A673 (cell line): ENCODE results near the gene EMID1. TPM values are rescaled to one million over a fixed set of nuclear protein-coding genes. Genes with fewer than 3 reads are reported as not detected.

Source experiments
- BruUV-seq: library from RNA; stranded (reverse); fragments of 400-500 nt; replicated peaks from 2 replicates; lab custom pipeline; 2021; lab: Mats Ljungman, UMichigan
- CTCF ChIA-PET: fragments of 300-600 bp; sonication (Branson Sonifier 250); formaldehyde crosslinking; loops from one replicate; lab custom pipeline; 2022; ENCODE audit warnings: antibody characterized with exemption; lab: Charles Lee
- POLR2A ChIA-PET: fragments of 300-600 bp; sonication (Branson Sonifier 250); formaldehyde crosslinking; loops from one replicate; lab custom pipeline; 2022; ENCODE audit warnings: antibody characterized with exemption; ENCODE audit not compliant: low non-redundant PET; lab: Charles Lee
- DNase-seq: peaks from one replicate; pipeline ENCODE4 v3.0.0-alpha.2; 2015; ENCODE audit warnings: low spot score
- H3K27ac ChIP-seq: fragments of 200-600 bp; sonication (generic); 2 replicates; pipeline ENCODE4 v1.5.1; 2016; ENCODE audit warnings: mixed run types, low read depth, mild to moderate bottlenecking, mixed read lengths, antibody characterized with exemption, low read length; ENCODE audit not compliant: poor library complexity, severe bottlenecking
- H3K27me3 ChIP-seq: fragments of 200-600 bp; sonication (generic); replicated peaks from 2 replicates; pipeline ENCODE4 v1.6.1; 2017; ENCODE audit warnings: mixed run types, low read depth, mild to moderate bottlenecking, mixed read lengths, antibody characterized with exemption, low read length; ENCODE audit not compliant: insufficient read depth, poor library complexity
- H3K36me3 ChIP-seq: fragments of 200-600 bp; sonication (generic); 2 replicates; pipeline ENCODE4 v1.6.1; 2016; ENCODE audit warnings: mixed run types, mild to moderate bottlenecking, mixed read lengths, antibody characterized with exemption, low read length; ENCODE audit not compliant: insufficient read depth, poor library complexity, severe bottlenecking
- H3K4me1 ChIP-seq: fragments of 200-600 bp; sonication (generic); 2 replicates; pipeline ENCODE4 v1.6.1; 2017; ENCODE audit warnings: mixed run types, mild to moderate bottlenecking, mixed read lengths, antibody characterized with exemption, low read length; ENCODE audit not compliant: insufficient read depth, poor library complexity, severe bottlenecking
- H3K4me3 ChIP-seq: fragments of 200-600 bp; sonication (generic); 2 replicates; pipeline ENCODE4 v1.5.1; 2016; ENCODE audit warnings: low read depth, mixed run types, mild to moderate bottlenecking, mixed read lengths, low read length; ENCODE audit not compliant: poor library complexity, severe bottlenecking
- H3K9me3 ChIP-seq: fragments of 200-600 bp; sonication (generic); 2 replicates; pipeline ENCODE4 v1.6.1; 2016; ENCODE audit warnings: mixed run types, low read depth, mild to moderate bottlenecking, mixed read lengths, antibody characterized with exemption, low read length; ENCODE audit not compliant: poor library complexity, severe bottlenecking
- CTCF ChIP-seq: fragments of 300-800, 200-600 bp; sonication (generic); conservative IDR thresholded peaks from 2 replicates; pipeline ENCODE4 v1.5.1; 2017; ENCODE audit warnings: low read depth, mild to moderate bottlenecking, antibody characterized with exemption, low read length, moderate library complexity, mixed read lengths
- EZH2 ChIP-seq: fragments of 200-600 bp; sonication (generic); IDR thresholded peaks from 2 replicates; pipeline ENCODE4 v1.6.1; 2017; ENCODE audit warnings: borderline replicate concordance, low read depth, mild to moderate bottlenecking, mixed read lengths, antibody characterized with exemption, low read length; ENCODE audit not compliant: poor library complexity, severe bottlenecking
- intact Hi-C: fragments of 100-400 bp; cut with micrococcal nuclease; formaldehyde crosslinking; loops from one replicate; pipeline ENCODE4 v1.10.0; 2022; ENCODE audit not compliant: unreplicated experiment
- total RNA-seq: library from RNA; stranded (reverse); gene quantifications from 2 replicates; pipeline ENCODE4 v1.2.3, GENCODE V29; 2021

EMID1 gene
- total RNA-seq, 1 experiment from 2014 or later, result not detected

GRCh38 chr22:29204455-29205183, 1.1 kb upstream of the EMID1 start:
- intact Hi-C loops, result loop anchor here (5.0 kb wide), 1 partner anchor 43 kb away; no protein-coding TSS in a partner anchor
- ChIA-PET CTCF (no interaction called here), POLR2A (no interaction called here)
- H3K27me3 ChIP-seq, result no peaks in the 10 kb centered on the region
- TF ChIP-seq EZH2 (no peak), CTCF (no peak)
- no peaks in the 10 kb centered on the region for H3K36me3 ChIP-seq
- no peak overlapping the region for H3K27ac ChIP-seq
- H3K4me1 ChIP-seq, result peaks cover 19% of the 10 kb centered on the region
- no TSS peak for BruUV-seq
- no peak overlapping the region for H3K4me3 ChIP-seq
- DNase-seq, result no peak
- H3K9me3 ChIP-seq, result no peaks in the 10 kb centered on the region

GRCh38 chr22:29205252-29205593, 473 bp upstream of the EMID1 start:
- CTCF ChIA-PET, result interaction anchor here (1.1 kb wide), 1 partner anchor 40 kb away, joined by 4 read pairs; no protein-coding TSS in a partner anchor
- Histone ChIP-seq H3K4me1 (peaks cover 19% of the 10 kb centered on the region), H3K9me3 (no peaks in the 10 kb centered on the region), H3K4me3 (peak overlapping the region; percentile 42), H3K36me3 (no peaks in the 10 kb centered on the region), H3K27ac (no peak overlapping the region), H3K27me3 (no peaks in the 10 kb centered on the region)
- no TSS peak for BruUV-seq
- POLR2A ChIA-PET, result no interaction called here
- no peak for TF ChIP-seq EZH2
- DNase-seq, result no peak
- intact Hi-C loops, result no loop called here

GRCh38 chr22:29206372-29207242, 911 bp downstream of the EMID1 start:
- intact Hi-C loops, result no loop called here
- TF ChIP-seq EZH2 (no peak), CTCF (no peak)
- Histone ChIP-seq H3K9me3 (no peaks in the 10 kb centered on the region), H3K27ac (no peak overlapping the region), H3K4me3 (peak overlapping the region; percentile 42), H3K4me1 (peaks cover 19% of the 10 kb centered on the region), H3K27me3 (no peaks in the 10 kb centered on the region), H3K36me3 (no peaks in the 10 kb centered on the region)
- CTCF ChIA-PET, result interaction anchor here (1.1 kb wide), 1 partner anchor 39 kb away, joined by 4 read pairs; no protein-coding TSS in a partner anchor
- DNase-seq, result no peak
- BruUV-seq, result no TSS peak
- POLR2A ChIA-PET, result no interaction called here
